DND-41 (cell line): ENCODE measurements around the gene PTPRD.

Source experiments
- EZH2 ChIP-seq: IDR thresholded peaks from 3 replicates; pipeline ENCODE4 v1.6.1; 2012; ENCODE audit warnings: borderline replicate concordance, low read depth, mild to moderate bottlenecking, moderate library complexity, low read length, inconsistent platforms; ENCODE audit not compliant: severe bottlenecking
- TF ChIP-seq, protein P1 (sequence below): IDR thresholded peaks from 2 replicates; pipeline ENCODE4 v1.5.1; 2012; ENCODE audit warnings: borderline replicate concordance, low read length, moderate library complexity, mild to moderate bottlenecking; ENCODE audit not compliant: poor library complexity, severe bottlenecking; ENCODE audit errors: extremely low read depth

DNA sequence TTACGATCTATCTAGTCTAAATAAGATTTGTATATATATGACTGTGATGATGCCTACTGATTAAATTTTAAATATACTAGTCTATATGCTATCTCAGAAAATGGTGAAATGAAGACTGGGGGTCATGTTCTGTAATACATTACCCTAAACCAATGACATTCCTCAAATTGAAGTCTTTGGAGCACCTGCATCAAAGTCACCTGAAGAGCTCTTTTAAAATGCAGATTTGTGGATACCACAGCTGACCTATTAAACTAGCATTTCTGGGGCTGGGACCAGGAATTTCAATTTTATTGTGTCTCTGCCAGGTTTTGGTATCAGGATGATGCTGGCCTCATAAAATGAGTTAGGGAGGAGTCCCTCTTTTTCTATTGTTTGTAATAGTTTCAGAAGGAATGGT, 2181.3 kb downstream of the PTPRD start:
- TF ChIP-seq, protein P1, sequence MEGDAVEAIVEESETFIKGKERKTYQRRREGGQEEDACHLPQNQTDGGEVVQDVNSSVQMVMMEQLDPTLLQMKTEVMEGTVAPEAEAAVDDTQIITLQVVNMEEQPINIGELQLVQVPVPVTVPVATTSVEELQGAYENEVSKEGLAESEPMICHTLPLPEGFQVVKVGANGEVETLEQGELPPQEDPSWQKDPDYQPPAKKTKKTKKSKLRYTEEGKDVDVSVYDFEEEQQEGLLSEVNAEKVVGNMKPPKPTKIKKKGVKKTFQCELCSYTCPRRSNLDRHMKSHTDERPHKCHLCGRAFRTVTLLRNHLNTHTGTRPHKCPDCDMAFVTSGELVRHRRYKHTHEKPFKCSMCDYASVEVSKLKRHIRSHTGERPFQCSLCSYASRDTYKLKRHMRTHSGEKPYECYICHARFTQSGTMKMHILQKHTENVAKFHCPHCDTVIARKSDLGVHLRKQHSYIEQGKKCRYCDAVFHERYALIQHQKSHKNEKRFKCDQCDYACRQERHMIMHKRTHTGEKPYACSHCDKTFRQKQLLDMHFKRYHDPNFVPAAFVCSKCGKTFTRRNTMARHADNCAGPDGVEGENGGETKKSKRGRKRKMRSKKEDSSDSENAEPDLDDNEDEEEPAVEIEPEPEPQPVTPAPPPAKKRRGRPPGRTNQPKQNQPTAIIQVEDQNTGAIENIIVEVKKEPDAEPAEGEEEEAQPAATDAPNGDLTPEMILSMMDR = no peak
- no peak for TF ChIP-seq EZH2
